D341Med (cell line): ENCODE results near the gene MYRFL.

Experiments used
- DNase-seq: peaks from one replicate; pipeline ENCODE4 v3.0.0; 2012; ENCODE audit warnings: low spot score

Gene MYRFL

DNA sequence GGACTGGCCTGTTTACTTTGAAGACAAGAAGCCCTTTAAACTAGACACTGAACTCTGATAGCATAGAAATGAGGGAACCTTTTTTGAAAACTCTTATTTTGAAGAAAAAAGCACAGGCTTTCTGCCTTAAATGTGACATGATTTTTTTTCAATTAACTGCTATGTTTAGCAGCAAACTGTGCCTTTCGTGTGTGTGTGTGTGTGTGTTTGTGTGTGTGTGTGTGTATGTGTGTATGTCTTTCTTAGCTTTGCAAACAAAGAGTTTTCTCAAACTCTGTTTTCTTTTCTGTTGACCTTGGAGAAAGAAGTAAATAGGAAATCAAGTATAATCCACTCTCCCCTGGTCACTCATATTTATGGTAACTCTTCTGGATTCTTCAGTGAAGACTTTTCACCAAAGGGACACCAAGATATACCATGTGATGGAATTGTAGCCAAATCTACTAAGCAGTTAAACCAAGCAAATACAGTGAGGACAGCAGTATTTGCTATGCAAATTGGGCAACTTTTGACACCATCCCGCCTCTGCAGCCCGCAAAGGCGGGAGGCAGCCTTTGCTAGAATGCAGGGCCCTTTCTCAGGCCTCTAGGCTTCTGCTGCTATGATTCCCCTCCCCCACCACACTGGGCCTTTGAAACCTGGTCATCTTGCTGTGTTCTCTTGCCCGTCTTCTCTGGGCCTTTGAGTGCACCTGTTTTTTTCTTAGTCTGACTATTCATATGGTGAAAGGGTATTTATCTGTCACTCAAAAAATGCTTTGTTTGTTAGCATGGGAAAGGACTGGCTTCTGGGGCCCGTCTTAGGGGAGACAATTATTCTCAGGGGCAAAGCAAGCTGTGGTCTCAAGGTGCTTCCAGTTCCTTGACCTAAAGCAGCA lies 107.9 kb downstream of the MYRFL start:
- DNase-seq = no peak

DNA sequence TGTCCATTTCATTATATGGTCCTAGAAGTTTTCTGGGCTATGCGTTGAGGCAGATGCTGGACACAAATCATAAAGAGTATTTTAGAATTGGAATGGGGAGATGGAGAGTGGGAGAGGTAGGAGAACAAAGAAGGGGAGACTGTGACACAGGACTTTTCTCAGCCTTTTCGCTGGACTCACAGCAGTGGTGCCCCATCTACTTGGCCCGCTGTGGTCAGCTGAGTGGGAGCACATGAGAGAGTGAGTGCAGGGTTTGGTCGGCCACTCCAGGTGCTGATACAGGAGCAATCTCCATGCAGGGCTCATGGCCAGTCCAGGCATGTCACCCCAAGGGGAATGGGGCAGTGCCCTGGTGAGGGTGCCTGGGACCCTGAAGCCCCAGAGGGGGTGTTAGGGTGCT lies 109.0 kb downstream of the MYRFL start:
- no peak for DNase-seq

- no peak for DNase-seq
These were observed 110.6 kb downstream of the MYRFL start for GRCh38 chr12:69935651-69936100.

- DNase-seq = no peak
These were observed 111.2 kb downstream of the MYRFL start for GRCh38 chr12:69936214-69936731.

DNA sequence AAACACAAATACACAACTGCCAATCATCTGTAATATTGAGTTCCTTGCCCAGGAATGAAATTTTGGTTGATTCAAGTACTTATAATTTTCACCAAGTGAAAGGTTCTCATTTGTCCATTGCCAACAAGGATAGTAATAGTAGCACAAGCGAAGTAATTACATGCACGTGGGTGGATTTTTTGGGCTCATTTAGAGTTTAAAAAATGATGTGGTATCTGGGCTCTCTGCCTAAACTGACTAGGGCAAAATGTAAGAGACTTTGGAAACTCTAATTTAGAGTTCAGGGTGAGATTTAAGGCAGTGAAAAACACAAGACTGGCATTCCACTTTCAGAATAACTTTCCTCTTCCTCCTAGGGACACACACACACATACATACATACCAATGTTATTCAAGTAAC lies 111.7 kb downstream of the MYRFL start:
- DNase-seq = no peak

DNA sequence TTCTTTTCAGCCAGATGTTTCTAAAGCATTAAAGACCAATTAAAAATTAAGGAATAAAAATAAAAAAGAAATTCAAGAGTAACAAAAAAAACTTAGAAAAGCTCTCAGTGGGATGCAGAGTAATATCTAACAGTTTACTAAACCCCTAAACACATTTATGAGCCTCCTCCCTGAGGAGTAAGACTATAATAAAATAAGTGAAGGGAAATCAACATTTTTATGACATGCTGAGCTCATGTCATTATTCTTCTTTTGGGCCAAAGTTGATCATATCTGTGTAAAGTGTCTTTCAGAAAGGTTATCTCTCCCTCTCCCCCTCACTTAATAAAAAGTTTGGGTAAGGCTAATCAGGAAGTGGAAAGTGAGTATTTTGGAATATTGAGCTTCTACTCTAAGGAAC lies 122.1 kb downstream of the MYRFL start:
- no peak for DNase-seq

DNA sequence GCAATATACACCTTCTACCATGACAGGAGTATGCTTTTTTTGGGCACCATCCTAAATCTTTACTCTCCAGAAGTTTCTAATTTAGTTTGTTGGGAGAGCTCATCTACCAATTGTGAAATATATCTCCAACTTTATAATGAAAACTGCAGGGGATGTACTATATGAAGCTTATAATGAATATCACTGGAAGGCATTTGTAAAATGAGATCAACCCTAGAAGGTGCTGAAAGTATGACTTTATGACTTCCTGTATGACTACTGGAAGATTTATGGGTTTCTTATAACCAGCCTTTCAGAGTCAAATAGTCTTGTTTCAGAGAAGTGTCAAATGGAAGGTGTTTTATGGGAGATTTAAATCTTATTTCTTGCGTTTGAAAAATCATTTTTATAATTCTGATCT lies 122.9 kb downstream of the MYRFL start:
- DNase-seq = no peak

- no peak for DNase-seq
These were observed 123.8 kb downstream of the MYRFL start for GRCh38 chr12:69948851-69949250.

GRCh38 chr12:69949311-69950002 lies 124.4 kb downstream of the MYRFL start:
- no peak for DNase-seq

DNA sequence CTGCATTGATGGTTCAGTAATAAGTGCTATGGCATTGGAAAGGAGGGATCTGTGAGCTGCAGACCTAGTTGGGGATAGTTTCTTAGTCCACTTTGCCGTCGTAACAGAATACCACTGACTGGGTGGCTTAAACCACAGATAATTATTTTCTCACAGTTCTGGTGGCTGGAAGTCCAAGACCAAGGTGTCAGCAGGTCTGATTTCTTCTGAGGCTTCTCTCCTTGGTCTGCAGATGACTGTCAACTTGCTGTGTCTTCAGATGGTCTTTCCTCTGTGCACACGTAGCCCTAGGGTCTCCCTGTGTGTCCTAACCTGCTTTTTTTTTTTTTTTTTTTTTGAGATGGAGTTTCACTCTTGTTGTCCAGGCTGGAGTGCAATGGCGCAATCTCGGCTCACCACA lies 126.1 kb downstream of the MYRFL start:
- no peak for DNase-seq

- no peak for DNase-seq
These were observed 127.9 kb downstream of the MYRFL start for GRCh38 chr12:69952890-69953289.

GRCh38 chr12:69961246-69961645 lies 136.2 kb downstream of the MYRFL start:
- no peak for DNase-seq

- no peak for DNase-seq
These were observed 141.4 kb downstream of the MYRFL start for GRCh38 chr12:69966409-69966808.

DNA sequence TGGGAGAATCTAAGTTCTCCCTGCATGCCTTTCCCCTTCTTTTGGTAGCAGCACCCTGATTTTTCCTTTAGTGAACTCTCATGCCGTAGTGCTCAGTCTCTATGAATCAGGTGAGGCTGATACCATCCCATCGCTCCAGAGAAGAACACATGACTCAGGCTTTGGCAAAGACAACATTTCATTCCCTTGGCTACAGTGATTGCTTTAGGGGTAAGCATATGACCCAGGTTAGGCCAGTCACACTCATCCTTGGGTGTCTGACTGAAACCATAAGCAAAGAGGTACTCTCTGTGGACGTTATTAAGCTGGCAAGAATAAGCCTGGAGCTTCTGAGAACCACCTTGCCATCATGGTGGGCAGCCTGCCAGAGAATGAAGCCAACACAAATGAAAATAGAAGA lies 141.8 kb downstream of the MYRFL start:
- no peak for DNase-seq

DNA sequence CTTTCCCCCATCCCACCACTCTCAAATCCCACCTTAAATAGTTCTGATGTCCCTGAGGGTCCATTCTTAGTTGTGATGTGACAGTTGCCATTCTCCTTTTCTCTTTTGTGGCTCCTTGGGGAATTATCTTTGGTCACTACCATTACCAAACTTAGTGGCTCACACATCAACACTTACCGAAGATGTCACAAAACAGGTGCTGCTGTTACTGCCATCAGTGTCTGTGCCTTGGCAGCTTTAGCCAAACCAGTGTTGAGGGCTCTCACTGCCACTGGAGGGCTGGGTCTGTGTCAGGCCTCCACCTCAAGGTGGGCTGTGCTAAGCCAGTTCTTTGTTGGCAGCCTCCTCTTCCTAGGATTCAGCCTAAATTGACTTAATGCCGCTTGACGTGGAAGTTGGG lies 144.0 kb downstream of the MYRFL start:
- DNase-seq = no peak

DNA sequence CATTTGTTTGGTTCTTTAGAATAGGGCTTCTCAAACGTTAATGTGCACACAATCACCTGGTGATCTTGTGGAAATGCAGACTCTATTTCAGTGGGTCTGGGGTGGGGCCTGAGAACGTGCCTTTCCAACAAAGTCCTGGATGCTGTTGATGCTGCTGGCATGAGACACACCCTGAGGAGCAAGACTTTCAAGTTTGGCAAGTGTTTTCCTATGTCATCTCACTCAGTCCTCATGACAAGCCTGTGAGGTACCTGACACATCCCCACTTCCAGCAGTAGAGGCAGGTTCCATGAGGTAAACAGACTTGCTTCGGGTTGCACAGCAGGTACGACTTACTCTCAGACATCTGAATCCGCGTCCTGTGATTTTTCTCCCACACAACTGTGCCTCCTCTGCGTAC lies 147.1 kb downstream of the MYRFL start:
- DNase-seq = no peak

- no peak for DNase-seq
These were observed 153.0 kb downstream of the MYRFL start for GRCh38 chr12:69978020-69978419.

GRCh38 chr12:69981881-69982475 lies 157.0 kb downstream of the MYRFL start:
- DNase-seq = no peak

DNA sequence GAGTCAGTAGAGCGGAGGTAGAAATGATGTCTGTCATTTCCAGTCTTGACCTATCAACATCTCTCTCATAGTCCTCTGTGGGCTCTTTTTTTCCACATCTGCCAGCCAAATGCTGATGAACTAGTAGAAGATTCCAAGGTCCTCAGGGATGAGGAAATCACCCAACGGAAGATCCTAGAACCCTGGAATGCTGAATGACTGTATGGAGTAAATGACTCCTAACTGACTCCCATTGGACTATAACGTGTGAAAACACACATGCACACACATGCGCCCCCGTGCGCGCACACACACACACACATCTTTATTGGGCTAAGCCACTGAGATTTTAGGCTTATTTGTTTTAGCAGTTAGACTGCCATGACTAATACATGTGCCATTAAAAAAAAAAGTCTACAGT lies 159.2 kb downstream of the MYRFL start:
- no peak for DNase-seq

DNA sequence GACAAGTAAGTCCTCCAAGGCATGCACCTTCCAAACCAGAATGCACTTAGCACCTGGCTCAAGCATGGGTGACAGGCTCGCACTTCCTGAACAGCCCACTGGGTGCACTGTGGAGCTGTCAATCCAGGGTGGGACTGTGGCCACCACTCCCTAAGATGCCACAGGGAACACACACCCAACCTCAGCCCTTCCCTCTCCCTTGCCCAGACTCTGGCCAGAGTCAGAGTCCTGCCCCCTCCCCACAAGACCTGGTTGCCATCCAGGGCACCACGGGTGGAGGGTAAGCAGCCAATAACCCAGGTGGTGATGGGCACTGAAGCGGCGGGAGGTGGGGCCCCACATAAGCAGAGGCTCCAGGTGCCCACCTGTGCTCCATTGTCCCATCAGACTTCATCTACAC lies 160.6 kb downstream of the MYRFL start:
- peak; percentile 67 for DNase-seq

GRCh38 chr12:69986114-69986513 lies 161.1 kb downstream of the MYRFL start:
- no peak for DNase-seq

- DNase-seq = no peak
These were observed 162.6 kb downstream of the MYRFL start for GRCh38 chr12:69987579-69988091.
